A549 (cell line): ENCODE results near the gene NFIA. TPM values are rescaled to one million over a fixed set of nuclear protein-coding genes. Genes with fewer than 3 reads are reported as not detected.

Source experiments
- ATAC-seq, 2 experiments: fragments of 200-7000 bp in 1 of 2; fragments of >200 bp in 1 of 2; cut with Nextera tagmentation in 1 of 2; cut with Tn5 transposase in 1 of 2; 3 replicates each; pipeline versions ENCODE4 v1.8.0 to v1.9.1; 2018 to 2020; ENCODE audit warnings: mild to moderate bottlenecking in 1 of 2, moderate library complexity in 1 of 2
- CTCF ChIA-PET: fragments of 300-600 bp; sonication (Branson Sonifier 250); formaldehyde crosslinking; extraction: SDS; loops from one replicate; lab custom pipeline; 2021; ENCODE audit warnings: antibody characterized with exemption, inconsistent platforms; lab: Yijun Ruan, JAX
- POLR2A ChIA-PET: fragments of 350-600 bp; formaldehyde crosslinking; extraction: SDS; loops from one replicate; lab custom pipeline; 2021; ENCODE audit warnings: antibody characterized with exemption, inconsistent platforms; lab: Yijun Ruan, JAX
- DNase-seq, 2 experiments: peaks; one replicate each; pipeline versions ENCODE4 v3.0.0 to v3.0.0-alpha.2; 2011 to 2016; ENCODE audit warnings: low read depth in 1 of 2, low spot score in 1 of 2
- FAIRE-seq: peaks from 2 replicates; lab custom pipeline; 2011; peaks lifted over from hg19 to GRCh38; lab: Jason Lieb, UNC
- H3K27ac ChIP-seq, 2 experiments: fragments of >200 bp; sonication (Bioruptor Twin); formaldehyde crosslinking; 3 replicates each; pipeline ENCODE4 v1.5.1; 2016 to 2017
- H3K4me1 ChIP-seq: fragments of >200 bp; sonication (Bioruptor Twin); formaldehyde crosslinking; 3 replicates; pipeline ENCODE4 v1.6.1; 2016
- H3K4me2 ChIP-seq: fragments of >200 bp; sonication (Bioruptor Twin); formaldehyde crosslinking; 3 replicates; pipeline ENCODE4 v1.6.1; 2016
- H3K4me3 ChIP-seq: fragments of >200 bp; sonication (Bioruptor Twin); formaldehyde crosslinking; 3 replicates; pipeline ENCODE4 v1.5.1; 2016
- H3K9me3 ChIP-seq: fragments of >200 bp; sonication (Bioruptor Twin); formaldehyde crosslinking; 3 replicates; pipeline ENCODE4 v1.6.1; 2016
- BHLHE40 ChIP-seq: IDR thresholded peaks from 2 replicates; pipeline ENCODE4 v1.6.1; 2012; ENCODE audit warnings: low read depth, low read length, inconsistent platforms
- CBX2 ChIP-seq: fragments of 200-600 bp; sonication (generic); IDR thresholded peaks from 2 replicates; pipeline ENCODE4 v1.6.1; 2016; ENCODE audit warnings: low read depth, mild to moderate bottlenecking, borderline replicate concordance
- CEBPB ChIP-seq, 2 experiments: fragments of >200 bp in 1 of 2; sonication (Bioruptor Twin) in 1 of 2; formaldehyde crosslinking in 1 of 2; IDR thresholded peaks; 2 replicates each; pipeline ENCODE4 v1.6.1; 2012 to 2016
- CHD4 ChIP-seq: fragments of 200-600 bp; sonication (generic); IDR thresholded peaks from 2 replicates; pipeline ENCODE4 v1.6.1; 2016; ENCODE audit warnings: antibody characterized with exemption, mild to moderate bottlenecking, borderline replicate concordance
- ELK1 ChIP-seq: fragments of 150-350 bp; IDR thresholded peaks from 2 replicates; pipeline ENCODE4 v1.6.1; 2014; ENCODE audit warnings: low read depth, mild to moderate bottlenecking, low read length
- EP300 ChIP-seq, 2 experiments: fragments of >200 bp; sonication (Bioruptor Twin); formaldehyde crosslinking; IDR thresholded peaks; 2 replicates in 1 of 2; 3 replicates in 1 of 2; pipeline ENCODE4 v1.6.1; 2016 to 2017
- HES2 ChIP-seq: fragments of >200 bp; sonication (Bioruptor Twin); formaldehyde crosslinking; IDR thresholded peaks from 2 replicates; pipeline ENCODE4 v1.6.1; 2016
- HOXB13 ChIP-seq: fragments of 250-450 bp; sonication (Bioruptor Pico); IDR thresholded peaks from 2 replicates; pipeline ENCODE4 v1.5.0; 2020; ENCODE audit warnings: low read depth, mild to moderate bottlenecking, moderate library complexity
- HOXB5 ChIP-seq: fragments of 250-450 bp; sonication (Bioruptor Pico); IDR thresholded peaks from 2 replicates; pipeline ENCODE4 v1.5.0; 2020; ENCODE audit warnings: mild to moderate bottlenecking, moderate library complexity
- JUN ChIP-seq, 2 experiments: fragments of >200 bp; sonication (Bioruptor Twin); formaldehyde crosslinking; IDR thresholded peaks; 2 replicates in 1 of 2; 3 replicates in 1 of 2; pipeline ENCODE4 v1.6.1; 2016 to 2017
- JUNB ChIP-seq: fragments of >200 bp; sonication (Bioruptor Twin); formaldehyde crosslinking; IDR thresholded peaks from 2 replicates; pipeline ENCODE4 v1.6.1; 2016
- KDM5A ChIP-seq: fragments of 200-600 bp; sonication (generic); IDR thresholded peaks from 2 replicates; pipeline ENCODE4 v1.6.1; 2016; ENCODE audit warnings: antibody characterized with exemption, mild to moderate bottlenecking
- MAFK ChIP-seq: fragments of 450-650 bp; IDR thresholded peaks from 2 replicates; pipeline ENCODE4 v1.6.1; 2014; ENCODE audit not compliant: partially characterized antibody
- MAX ChIP-seq: IDR thresholded peaks from 2 replicates; pipeline ENCODE4 v1.6.1; 2012
- PHF8 ChIP-seq: fragments of 200-600 bp; sonication (generic); IDR thresholded peaks from 2 replicates; pipeline ENCODE4 v1.6.1; 2016; ENCODE audit warnings: low read depth, mild to moderate bottlenecking, antibody characterized with exemption, moderate library complexity, borderline replicate concordance
- POLR2A ChIP-seq: IDR thresholded peaks from 2 replicates; pipeline ENCODE4 v1.6.1; 2012; ENCODE audit warnings: mild to moderate bottlenecking, low read length
- RCOR1 ChIP-seq: fragments of 150-350 bp; IDR thresholded peaks from 2 replicates; pipeline ENCODE4 v1.6.1; 2014; ENCODE audit warnings: antibody characterized with exemption, low read length, low read depth
- REST ChIP-seq: fragments of 200-600 bp; sonication (generic); IDR thresholded peaks from 2 replicates; pipeline ENCODE4 v1.6.1; 2016; ENCODE audit warnings: antibody characterized with exemption, mild to moderate bottlenecking, moderate library complexity
- RFX5 ChIP-seq: fragments of 450-650 bp; IDR thresholded peaks from 2 replicates; pipeline ENCODE4 v1.7.1; 2014; ENCODE audit warnings: antibody characterized with exemption, mild to moderate bottlenecking, moderate library complexity
- SMC3 ChIP-seq: fragments of >200 bp; sonication (Bioruptor Twin); formaldehyde crosslinking; IDR thresholded peaks from 3 replicates; pipeline ENCODE4 v1.6.1; 2018; ENCODE audit warnings: inconsistent platforms
- TFCP2L1 ChIP-seq: fragments of 250-450 bp; sonication (Bioruptor Pico); IDR thresholded peaks from 2 replicates; pipeline ENCODE4 v1.5.0; 2021; ENCODE audit warnings: mild to moderate bottlenecking
- TP53 ChIP-seq: fragments of 250-450 bp; sonication (Bioruptor Pico); IDR thresholded peaks from 2 replicates; pipeline ENCODE4 v1.5.0; 2021; ENCODE audit warnings: mild to moderate bottlenecking, moderate library complexity
- USF2 ChIP-seq: fragments of 450-650 bp; IDR thresholded peaks from 2 replicates; pipeline ENCODE4 v1.6.1; 2014; ENCODE audit warnings: antibody characterized with exemption
- ZC3H11A ChIP-seq: fragments of 450-650 bp; IDR thresholded peaks from 2 replicates; pipeline ENCODE4 v1.6.1; 2014; ENCODE audit warnings: antibody characterized with exemption, mild to moderate bottlenecking
- WGBS: methylation state at CpG from one replicate; pipeline ENCODE4 v1.1.6; 2017; ENCODE audit errors: missing lambda C conversion rate; 5-methylcytosine and 5-hydroxymethylcytosine counted together
- polyA plus RNA-seq, 4 experiments: library from polyadenylated mRNA; depleted of rRNA in 3 of 4; stranded (reverse); fragments of >200 nt; fragmentation: RNase III in 1 of 4; extraction: RNeasy Plus Mini Kit Qiagen cat#74134 plus additional on column Dnase treatment in 1 of 4; gene quantifications; 2 replicates in 3 of 4; 3 replicates in 1 of 4; pipeline ENCODE4 v1.2.3, GENCODE V29; 2011 to 2017

The NFIA gene
- polyA plus RNA-seq, 2 of the 4 experiments (the other 2 are of a cell fraction) = 6.5 to 25.8 TPM

- Histone ChIP-seq H3K4me2 (no peak overlapping the region), H3K9me3 (no peaks in the 10 kb centered on the region), H3K4me3 (no peak overlapping the region), H3K4me1 (0 out of 3 replicates have a peak, but pooled peaks cover under 1% of the 10 kb centered on the region), H3K27ac (no peak overlapping the region)
- peak; percentile 60 for TF ChIP-seq MAFK
- no peak for TF ChIP-seq BHLHE40
- CTCF ChIA-PET = no interaction called here
- POLR2A ChIA-PET = no interaction called here
- ATAC-seq (no peak), FAIRE-seq (no peak), DNase-seq (no peak)
- 85% methylated on average over 11 of the region's 11 CpGs for WGBS
Observed at GRCh38 chr1:61202854-61203598, 120.7 kb downstream of the NFIA start.

GRCh38 chr1:61204528-61204927 is 122.2 kb downstream of the NFIA start:
- TF ChIP-seq CHD4 (no peak), REST (no peak), CBX2 (no peak), JUN (IDR thresholded peaks at IDR 0.05) (no peak), RCOR1 (no peak)
- no peaks in the 10 kb centered on the region for H3K4me1 ChIP-seq
- H3K9me3 ChIP-seq = no peaks in the 10 kb centered on the region
- FAIRE-seq (no peak), DNase-seq (no peak), ATAC-seq (no peak)
- H3K4me3 ChIP-seq = no peak overlapping the region
- ChIA-PET CTCF (no interaction called here), POLR2A (no interaction called here)
- H3K4me2 ChIP-seq = no peak overlapping the region
- WGBS = 87% methylated on average over 1 of the region's 1 CpG
- H3K27ac ChIP-seq = no peak overlapping the region

GRCh38 chr1:61207416-61207815 is 125.1 kb downstream of the NFIA start:
- CTCF ChIA-PET = no interaction called here
- no peak for FAIRE-seq

GRCh38 chr1:61208172-61208571 is 125.8 kb downstream of the NFIA start:
- FAIRE-seq = no peak
- no peaks in the 10 kb centered on the region for H3K9me3 ChIP-seq
- H3K27ac ChIP-seq = no peak overlapping the region
- no peak overlapping the region for H3K4me2 ChIP-seq
- ATAC-seq = no peak
- H3K4me1 ChIP-seq = peaks cover 12% of the 10 kb centered on the region; the same call in 2 of the 3 replicates
- ChIA-PET CTCF (no interaction called here), POLR2A (no interaction called here)
- H3K4me3 ChIP-seq = no peak overlapping the region
- DNase-seq = no peak
- no peak for TF ChIP-seq ELK1
- TF ChIP-seq JUNB = no peak
- no peak for TF ChIP-seq HOXB13 (CRISPR knock-in tag)
- no peak for TF ChIP-seq EP300 (IDR thresholded peaks at IDR 0.05)
- TF ChIP-seq HOXB5 = no peak
- TF ChIP-seq CEBPB (IDR thresholded peaks at IDR 0.05) = no peak
- no peak for TF ChIP-seq MAX
- no peak for TF ChIP-seq MAFK
- no peak for TF ChIP-seq ZC3H11A
- TF ChIP-seq RFX5 = no peak
- TF ChIP-seq KDM5A = no peak
- TF ChIP-seq, all 56 proteins: peak for 0

More at GRCh38 chr1:61207416-61207815, 125.1 kb downstream of the NFIA start:
- POLR2A ChIA-PET = no interaction called here
- no peak for ATAC-seq
- peaks cover 12% of the 10 kb centered on the region; the same call in 2 of the 3 replicates for H3K4me1 ChIP-seq
- WGBS = 71% methylated on average over 5 of the region's 5 CpGs
- H3K9me3 ChIP-seq = no peaks in the 10 kb centered on the region
- no peak for DNase-seq
- no peak overlapping the region for H3K27ac ChIP-seq
- TF ChIP-seq USF2 (no peak), POLR2A (no peak), TP53 (CRISPR knock-in tag) (no peak), SMC3 (no peak), PHF8 (no peak), TFCP2L1 (CRISPR knock-in tag) (no peak), KDM5A (no peak), HES2 (no peak)
- no peak overlapping the region for H3K4me3 ChIP-seq
- H3K4me2 ChIP-seq = no peak overlapping the region
